OCI-LY1 (cell line): ENCODE data around the gene AGMO.

Experiments
- EZH2 ChIP-seq: fragments of 200-600 bp; sonication (generic), shearing (Covaris generic); IDR thresholded peaks from 2 replicates; pipeline ENCODE4 v1.8.0; 2017; ENCODE audit warnings: borderline replicate concordance, mixed run types, mild to moderate bottlenecking, antibody characterized with exemption, low read length, moderate library complexity, mixed read lengths
- TF ChIP-seq, protein P1 (sequence below): fragments of 200-600 bp; sonication (generic), shearing (Covaris generic); IDR thresholded peaks from 2 replicates; pipeline ENCODE4 v1.5.1; 2017; ENCODE audit warnings: mild to moderate bottlenecking, antibody characterized with exemption, low read length, moderate library complexity, mixed read lengths

DNA sequence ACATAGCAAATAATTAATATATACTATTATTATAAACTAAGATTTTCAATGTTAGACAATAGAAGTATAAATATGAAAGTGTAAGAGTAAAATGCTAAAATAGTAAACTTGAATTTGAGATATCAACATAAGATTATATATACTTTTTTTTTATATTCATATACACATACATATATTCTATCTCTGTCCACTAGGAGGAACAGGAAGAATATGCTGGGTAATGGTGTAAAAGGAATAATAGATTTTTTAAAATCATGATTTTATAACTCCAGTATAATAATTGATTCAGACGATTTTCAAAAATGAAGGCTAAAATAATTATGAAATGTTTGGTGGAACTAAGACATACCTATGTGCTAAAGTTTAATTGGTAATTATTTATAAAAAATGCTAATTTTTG lies 37.7 kb downstream of the AGMO start:
- TF ChIP-seq, protein P1, sequence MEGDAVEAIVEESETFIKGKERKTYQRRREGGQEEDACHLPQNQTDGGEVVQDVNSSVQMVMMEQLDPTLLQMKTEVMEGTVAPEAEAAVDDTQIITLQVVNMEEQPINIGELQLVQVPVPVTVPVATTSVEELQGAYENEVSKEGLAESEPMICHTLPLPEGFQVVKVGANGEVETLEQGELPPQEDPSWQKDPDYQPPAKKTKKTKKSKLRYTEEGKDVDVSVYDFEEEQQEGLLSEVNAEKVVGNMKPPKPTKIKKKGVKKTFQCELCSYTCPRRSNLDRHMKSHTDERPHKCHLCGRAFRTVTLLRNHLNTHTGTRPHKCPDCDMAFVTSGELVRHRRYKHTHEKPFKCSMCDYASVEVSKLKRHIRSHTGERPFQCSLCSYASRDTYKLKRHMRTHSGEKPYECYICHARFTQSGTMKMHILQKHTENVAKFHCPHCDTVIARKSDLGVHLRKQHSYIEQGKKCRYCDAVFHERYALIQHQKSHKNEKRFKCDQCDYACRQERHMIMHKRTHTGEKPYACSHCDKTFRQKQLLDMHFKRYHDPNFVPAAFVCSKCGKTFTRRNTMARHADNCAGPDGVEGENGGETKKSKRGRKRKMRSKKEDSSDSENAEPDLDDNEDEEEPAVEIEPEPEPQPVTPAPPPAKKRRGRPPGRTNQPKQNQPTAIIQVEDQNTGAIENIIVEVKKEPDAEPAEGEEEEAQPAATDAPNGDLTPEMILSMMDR: no peak
- no peak for TF ChIP-seq EZH2
